ENCODE measurements around the gene COG3. TPM values are rescaled to one million over a fixed set of nuclear protein-coding genes. Genes with fewer than 3 reads are reported as not detected.
A peak's percentile ranks its signal among the peaks of the same experiment; 100 is the strongest.
"Not testable (repeated sequence)": the region's sequence is repeated elsewhere in the genome, so short reads cannot be mapped to it uniquely, and the experiment has no call there.

The COG3 gene
- total and polyA plus RNA-seq, 4 donors = 22.8 to 113 (median 38.2) TPM

- peak in 1 of 2 donors; percentile 35 for TF ChIP-seq RAD21 (IDR thresholded peaks at IDR 0.05)
- TF ChIP-seq ZBTB33 (IDR thresholded peaks at IDR 0.05) = no peak
- TF ChIP-seq RXRA (IDR thresholded peaks at IDR 0.05) = no peak
- TF ChIP-seq YY1 (IDR thresholded peaks at IDR 0.05) = peak; percentile 68
- no peak for TF ChIP-seq NR2F2 (IDR thresholded peaks at IDR 0.05)
- TF ChIP-seq EGR1 (IDR thresholded peaks at IDR 0.05; ENCODE audit: low read depth in 2 of 2) = no peak
- TF ChIP-seq REST (IDR thresholded peaks at IDR 0.05) = peak; percentile 94
- TF ChIP-seq, protein P1, sequence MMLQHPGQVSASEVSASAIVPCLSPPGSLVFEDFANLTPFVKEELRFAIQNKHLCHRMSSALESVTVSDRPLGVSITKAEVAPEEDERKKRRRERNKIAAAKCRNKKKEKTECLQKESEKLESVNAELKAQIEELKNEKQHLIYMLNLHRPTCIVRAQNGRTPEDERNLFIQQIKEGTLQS (IDR thresholded peaks at IDR 0.05) = no peak
- TF ChIP-seq TAF1 (conservative IDR thresholded peaks at IDR 0.05) = peak; percentile 74
- TF ChIP-seq GABPA (IDR thresholded peaks at IDR 0.05 in 1 of 2, conservative IDR thresholded peaks at IDR 0.05 in 1 of 2) = no peak
- no peak for TF ChIP-seq FOXA2 (IDR thresholded peaks at IDR 0.05)
- peak; percentile 63 for TF ChIP-seq SP1 (IDR thresholded peaks at IDR 0.05)
- no peak for TF ChIP-seq FOXA1 (IDR thresholded peaks at IDR 0.05)
- no peak for TF ChIP-seq JUND (IDR thresholded peaks at IDR 0.05)
- TF ChIP-seq, protein P2, sequence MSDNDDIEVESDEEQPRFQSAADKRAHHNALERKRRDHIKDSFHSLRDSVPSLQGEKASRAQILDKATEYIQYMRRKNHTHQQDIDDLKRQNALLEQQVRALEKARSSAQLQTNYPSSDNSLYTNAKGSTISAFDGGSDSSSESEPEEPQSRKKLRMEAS (IDR thresholded peaks at IDR 0.05) = no peak
- TF ChIP-seq HNF4A (conservative IDR thresholded peaks at IDR 0.05) = peak in 1 of 2 donors; percentile 19
- no peak for TF ChIP-seq CTCF (IDR thresholded peaks at IDR 0.05; ENCODE audit: low read depth, low read length, missing input control)
- no peak for TF ChIP-seq HNF4G (IDR thresholded peaks at IDR 0.05)
- peaks cover 7 to 26% (median 19%) of the 10 kb centered on the region in 4 donors for H3K4me1 ChIP-seq (ENCODE audit: control insufficient read depth in 4 of 4, insufficient read depth in 4 of 4, low read length in 3 of 4)
- no peaks in the 10 kb centered on the region for H3K36me3 ChIP-seq (ENCODE audit: control insufficient read depth in 4 of 4, insufficient read depth in 3 of 4, low read depth in 1 of 4, low read length in 3 of 4)
- WGBS = under 1% methylated on average over 64 of the region's 64 CpGs
- peak within 1 kb of the TSS; percentile 82 to 97 for H3K9ac ChIP-seq (ENCODE audit: low read depth in 1 of 2, low read length in 2 of 2)
- no peaks in the 10 kb centered on the region for H3K9me3 ChIP-seq (ENCODE audit: control insufficient read depth in 4 of 4, low read length in 3 of 4)
- H3K4me3 ChIP-seq (ENCODE audit: low read depth in 1 of 3, low read length in 3 of 3) = peak within 1 kb of the TSS; percentile 71 to 95 (median 76)
- DNase-seq (ENCODE audit: low spot score) = peak; percentile 90
- H3K27me3 ChIP-seq (ENCODE audit: control insufficient read depth in 4 of 4, insufficient read depth in 4 of 4, low read length in 3 of 4) = no peaks in the 10 kb centered on the region
- peak within 1 kb of the TSS; percentile 88 to 89 for H3K27ac ChIP-seq (ENCODE audit: low read depth in 1 of 2, low read length in 2 of 2)
These were observed 46.8 kb upstream of the COG3 start, which contains the start of gene SLC25A30 for GRCh38 chr13:45417790-45418534. SLC25A30 (minus strand) TSS chr13:45418373; CDS start chr13:45411425, 6,948 bp downstream.

DNA sequence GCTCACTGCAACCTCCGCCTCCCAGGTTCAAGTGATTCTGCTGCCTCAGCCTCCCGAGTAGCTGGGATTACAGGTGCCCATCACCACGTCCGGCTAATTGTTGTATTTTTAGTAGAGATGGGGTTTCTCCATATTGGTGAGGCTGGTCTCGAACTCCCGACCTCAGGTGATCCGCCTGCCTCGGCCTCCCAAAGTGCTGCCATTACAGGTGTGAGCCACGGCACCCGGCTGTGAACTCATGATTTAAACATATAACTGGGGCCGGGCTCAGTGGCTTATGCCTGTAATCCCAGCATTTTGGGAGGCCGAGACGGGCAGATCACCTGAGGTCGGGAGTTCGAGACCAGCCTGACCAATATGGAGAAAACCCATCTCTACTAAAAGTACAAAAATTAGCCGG is 45.4 kb upstream of the COG3 start:
- 98% methylated on average over 16 of the region's 16 CpGs for WGBS
- H3K36me3 ChIP-seq (ENCODE audit: control insufficient read depth in 4 of 4, insufficient read depth in 3 of 4, low read depth in 1 of 4, low read length in 3 of 4); H3K27me3 ChIP-seq (ENCODE audit: control insufficient read depth in 4 of 4, insufficient read depth in 4 of 4, low read length in 3 of 4); H3K9me3 ChIP-seq (ENCODE audit: control insufficient read depth in 4 of 4, low read length in 3 of 4); DNase-seq (ENCODE audit: low spot score); H3K9ac ChIP-seq (ENCODE audit: low read depth in 1 of 2, low read length in 2 of 2); H3K27ac ChIP-seq (ENCODE audit: low read depth in 1 of 2, low read length in 2 of 2); H3K4me3 ChIP-seq (ENCODE audit: low read depth in 1 of 3, low read length in 3 of 3): not testable (repeated sequence)
- peaks cover 3 to 12% (median 8%) of the 10 kb centered on the region in 4 donors for H3K4me1 ChIP-seq (ENCODE audit: control insufficient read depth in 4 of 4, insufficient read depth in 4 of 4, low read length in 3 of 4)
